Mucosa of rectum (tissue), 2 donors: Measurements from ENCODE around the gene RNF224.

Experiments
- H3K27ac ChIP-seq, 2 donors: one replicate each; pipeline ENCODE4 v1.7.0; 2013; ENCODE audit warnings: inconsistent platforms in 2 of 2, low read depth in 2 of 2, low read length in 2 of 2
- H3K27me3 ChIP-seq, 2 donors: one replicate each; pipeline ENCODE4 v1.7.0; 2013; ENCODE audit warnings: low read length in 2 of 2; ENCODE audit not compliant: control insufficient read depth in 2 of 2, insufficient read depth in 2 of 2
- H3K36me3 ChIP-seq, 2 donors: one replicate each; pipeline ENCODE4 v1.7.0; 2013; ENCODE audit warnings: low read length in 2 of 2; ENCODE audit not compliant: control insufficient read depth in 2 of 2, insufficient read depth in 2 of 2
- H3K4me1 ChIP-seq, 2 donors: one replicate each; pipeline ENCODE4 v1.7.0; 2013; ENCODE audit warnings: low read length in 2 of 2, mild to moderate bottlenecking in 1 of 2; ENCODE audit not compliant: control insufficient read depth in 2 of 2, insufficient read depth in 2 of 2
- H3K4me3 ChIP-seq, 2 donors: one replicate each; pipeline ENCODE4 v1.7.0; 2013; ENCODE audit warnings: low read length in 2 of 2
- H3K9ac ChIP-seq, 2 donors: one replicate each; pipeline ENCODE4 v1.7.0; 2013; ENCODE audit warnings: low read length in 2 of 2, low read depth in 1 of 2, mild to moderate bottlenecking in 1 of 2
- H3K9me3 ChIP-seq, 2 donors: one replicate each; pipeline ENCODE4 v1.7.0; 2013; ENCODE audit warnings: low read length in 2 of 2; ENCODE audit not compliant: control insufficient read depth in 2 of 2
- donor health status: healthy.
- donor health status: Normal muscosa, but diverticular disease.

Gene RNF224

DNA sequence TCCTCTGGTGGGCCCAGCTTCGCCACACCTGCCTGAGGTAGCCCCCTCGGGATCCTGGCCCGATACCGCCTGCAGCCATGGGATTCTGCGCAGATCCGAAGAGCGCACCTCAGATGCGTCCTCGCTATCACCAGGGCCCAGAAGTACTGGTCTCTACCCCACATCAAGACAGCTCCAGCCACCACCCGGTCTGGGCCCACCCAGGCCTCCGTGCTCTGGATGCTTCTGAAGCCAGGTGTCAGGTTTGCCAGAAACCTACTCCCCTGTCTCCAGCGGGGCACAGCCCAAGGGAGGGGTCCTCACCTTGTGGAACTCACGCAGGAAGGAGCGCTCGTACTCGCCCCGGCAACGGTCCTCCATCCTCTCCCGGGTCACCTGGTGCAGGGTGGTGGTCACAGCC is 41.4 kb upstream of the RNF224 start:
- Histone ChIP-seq H3K27ac (no peak overlapping the region), H3K9ac (no peak overlapping the region), H3K9me3 (no peaks in the 10 kb centered on the region), H3K27me3 (no peaks in the 10 kb centered on the region), H3K36me3 (peaks cover 49 to 52% of the 10 kb centered on the region in 2 donors), H3K4me1 (peaks cover 35 to 39% of the 10 kb centered on the region in 2 donors), H3K4me3 (no peak overlapping the region)

DNA sequence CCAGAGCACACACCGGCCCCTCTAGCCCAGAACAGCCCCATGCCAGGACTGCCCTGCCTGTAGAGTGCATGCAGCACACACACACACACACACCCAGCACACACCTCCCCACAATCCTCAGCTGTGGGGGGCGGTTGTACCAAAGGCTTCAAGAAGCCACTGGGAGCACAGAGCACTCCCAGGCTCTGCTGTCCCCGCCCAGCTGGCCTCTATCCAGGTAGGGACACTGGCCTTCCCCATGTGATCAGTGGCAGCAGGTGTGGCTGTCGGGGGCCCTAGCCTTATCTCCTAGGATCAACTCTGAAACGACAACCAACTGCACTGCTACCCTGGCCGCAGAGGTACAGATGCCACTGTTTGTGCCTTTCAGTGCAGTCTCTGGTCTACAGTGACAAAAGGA is 40.9 kb upstream of the RNF224 start:
- H3K27me3 ChIP-seq = no peaks in the 10 kb centered on the region
- no peak overlapping the region for H3K9ac ChIP-seq
- peaks cover 50 to 52% of the 10 kb centered on the region in 2 donors for H3K36me3 ChIP-seq
- peak overlapping the region in 1 of 2 donors; percentile 97 for H3K4me3 ChIP-seq
- no peak overlapping the region for H3K27ac ChIP-seq
- H3K4me1 ChIP-seq = peaks cover 38 to 41% of the 10 kb centered on the region in 2 donors
- no peaks in the 10 kb centered on the region for H3K9me3 ChIP-seq

DNA sequence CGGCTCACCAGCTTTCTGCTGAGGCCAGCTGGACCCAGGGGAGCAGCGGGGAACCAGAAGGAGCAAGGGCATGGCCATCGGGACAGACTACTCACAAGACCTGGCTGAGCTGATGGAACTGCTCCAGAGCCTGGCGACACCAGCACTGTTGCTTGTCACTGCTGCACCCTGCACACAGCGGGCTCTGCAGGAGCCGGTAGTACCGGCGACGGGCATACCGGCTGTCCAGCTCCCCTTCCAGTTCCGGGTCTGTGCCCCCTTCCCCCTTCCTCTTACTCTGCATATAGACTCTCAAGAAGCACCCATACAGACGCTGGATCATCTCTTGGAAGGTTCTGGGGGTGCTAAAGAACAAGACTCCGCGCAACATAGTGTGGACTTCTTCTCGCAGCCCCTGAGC is 39.9 kb upstream of the RNF224 start:
- Histone ChIP-seq H3K9ac (peak overlapping the region in 1 of 2 donors; percentile 86), H3K4me1 (peaks cover 38 to 41% of the 10 kb centered on the region in 2 donors), H3K36me3 (peaks cover 54 to 60% of the 10 kb centered on the region in 2 donors), H3K27me3 (no peaks in the 10 kb centered on the region), H3K9me3 (no peaks in the 10 kb centered on the region), H3K4me3 (peak overlapping the region; percentile 84 to 97), H3K27ac (no peak overlapping the region)

DNA sequence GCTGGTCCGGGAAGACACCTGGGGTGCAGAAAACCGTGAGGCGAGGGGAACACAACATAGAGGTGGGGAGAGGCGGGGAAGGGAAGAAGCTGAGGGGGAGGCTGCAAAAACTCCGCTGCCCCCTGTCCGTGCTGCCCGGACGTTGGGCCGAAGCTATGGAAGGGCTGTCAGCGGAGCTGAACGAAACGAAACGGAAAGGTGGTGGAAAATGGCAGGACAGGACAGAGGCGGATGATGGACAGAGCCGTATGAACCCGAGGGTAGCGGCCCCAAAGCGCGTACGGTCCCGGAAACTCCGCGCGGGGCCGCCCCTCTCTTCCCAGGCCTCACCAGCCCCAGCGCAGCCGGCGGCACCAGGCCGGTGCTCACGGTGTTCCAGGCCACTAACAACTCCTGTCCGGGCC is 39.2 kb upstream of the RNF224 start:
- peak overlapping the region; percentile 86 to 91 for H3K9ac ChIP-seq
- peak overlapping the region; percentile 94 to 97 for H3K27ac ChIP-seq
- no peaks in the 10 kb centered on the region for H3K27me3 ChIP-seq
- H3K4me1 ChIP-seq = peaks cover 41% of the 10 kb centered on the region in 2 donors
- peak overlapping the region; percentile 84 to 97 for H3K4me3 ChIP-seq
- H3K9me3 ChIP-seq = no peaks in the 10 kb centered on the region
- H3K36me3 ChIP-seq = peaks cover 48 to 56% of the 10 kb centered on the region in 2 donors

DNA sequence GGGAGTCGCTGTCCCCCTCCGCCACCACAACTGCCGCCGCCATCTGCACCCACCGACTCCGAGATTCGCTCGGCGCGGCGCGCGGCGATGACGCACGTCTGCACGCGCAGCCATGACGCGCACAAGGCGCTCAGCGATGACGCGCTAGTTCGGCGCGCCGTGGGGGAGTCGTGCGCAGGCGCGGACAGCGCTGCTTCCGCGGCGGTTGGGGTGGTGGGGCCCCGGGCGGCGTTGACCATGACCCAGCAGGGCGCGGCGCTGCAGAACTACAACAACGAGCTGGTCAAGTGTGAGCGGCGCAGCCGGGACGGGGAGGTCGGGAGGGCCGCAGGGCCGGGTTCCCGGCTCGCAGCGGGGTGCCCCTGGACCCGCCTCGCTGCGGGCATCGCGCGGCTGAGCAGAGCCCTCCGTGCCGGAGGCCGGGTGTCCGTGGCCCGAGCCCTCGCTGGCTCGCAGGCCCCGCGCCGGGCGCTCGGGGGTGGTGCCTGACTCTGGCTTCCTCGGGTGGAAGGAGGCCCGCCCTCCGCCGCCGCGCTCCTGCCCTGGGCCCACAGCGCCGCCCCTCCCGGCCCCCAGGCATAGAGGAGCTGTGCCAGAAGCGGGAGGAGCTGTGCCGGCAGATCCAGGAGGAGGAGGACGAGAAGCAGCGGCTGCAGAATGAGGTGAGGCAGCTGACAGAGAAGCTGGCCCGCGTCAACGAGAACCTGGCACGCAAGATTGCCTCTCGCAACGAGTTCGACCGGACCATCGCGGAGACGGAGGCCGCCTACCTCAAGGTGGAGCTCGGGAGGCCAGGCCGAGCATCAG is 38.6 kb upstream of the RNF224 start, which contains the start of the genes ANAPC2 and SSNA1:
ANAPC2 (minus strand) TSS at position 71 of the 807 bp plus-strand sequence; CDS start at position 43, 28 bp downstream.
SSNA1 (plus strand) TSS at position 187 of the 807 bp plus-strand sequence; CDS start at position 238, 51 bp downstream.
- peaks cover 44 to 51% of the 10 kb centered on the region in 2 donors for H3K36me3 ChIP-seq
- H3K27ac ChIP-seq = peak within 1 kb of the TSS; percentile 94 to 97
- peaks cover 41% of the 10 kb centered on the region in 2 donors for H3K4me1 ChIP-seq
- H3K27me3 ChIP-seq = no peaks in the 10 kb centered on the region
- no peaks in the 10 kb centered on the region for H3K9me3 ChIP-seq
- H3K4me3 ChIP-seq = peak within 1 kb of the TSS; percentile 84 to 97
- peak within 1 kb of the TSS; percentile 86 to 91 for H3K9ac ChIP-seq

DNA sequence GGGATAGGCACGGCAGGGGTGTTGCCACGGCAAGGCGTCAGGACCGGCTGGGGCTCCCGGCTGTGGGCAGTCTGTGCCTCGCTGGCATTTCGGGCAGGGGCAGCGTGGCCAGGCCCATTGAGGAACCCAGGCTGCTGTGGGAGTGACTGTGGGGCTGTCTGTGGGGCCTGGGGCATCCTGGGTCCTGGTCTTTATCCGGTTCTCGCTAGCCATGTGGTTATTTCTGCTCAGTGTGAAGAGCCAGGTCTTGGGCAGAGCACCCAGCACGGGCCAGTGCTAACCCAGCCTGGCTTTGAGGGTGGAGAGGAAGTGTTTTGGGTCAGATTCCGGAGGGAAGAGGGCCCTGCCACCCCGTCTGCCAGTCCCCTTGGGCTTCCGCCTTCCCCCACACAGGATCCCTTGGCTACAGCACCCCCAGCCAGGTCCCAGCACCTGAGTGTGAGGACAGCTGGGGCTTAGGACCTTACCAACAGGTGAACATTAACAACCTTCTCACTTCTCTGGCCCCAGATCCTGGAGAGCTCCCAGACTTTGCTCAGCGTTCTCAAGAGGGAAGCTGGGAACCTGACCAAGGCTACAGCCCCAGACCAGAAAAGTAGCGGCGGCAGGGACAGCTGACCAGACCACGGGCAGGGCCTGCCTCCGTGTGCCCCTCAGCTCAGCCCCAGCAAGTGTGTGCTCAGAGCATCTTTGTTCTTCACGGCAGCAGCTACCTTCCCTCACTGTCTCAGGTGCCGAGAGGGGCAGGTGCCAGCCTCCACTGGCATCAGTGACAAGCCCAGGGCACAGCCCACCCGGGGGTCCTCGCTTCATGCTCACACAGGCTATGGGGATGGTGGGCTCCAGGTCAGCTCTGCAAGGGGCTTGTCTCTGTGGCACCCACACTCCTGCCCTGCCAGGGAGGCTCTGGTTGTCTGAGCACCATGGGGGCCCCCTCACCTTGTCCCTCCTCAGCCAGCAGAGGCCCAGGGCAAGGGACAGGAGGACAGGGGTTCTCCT is 37.7 kb upstream of the RNF224 start:
- H3K36me3 ChIP-seq = peaks cover 38 to 44% of the 10 kb centered on the region in 2 donors

DNA sequence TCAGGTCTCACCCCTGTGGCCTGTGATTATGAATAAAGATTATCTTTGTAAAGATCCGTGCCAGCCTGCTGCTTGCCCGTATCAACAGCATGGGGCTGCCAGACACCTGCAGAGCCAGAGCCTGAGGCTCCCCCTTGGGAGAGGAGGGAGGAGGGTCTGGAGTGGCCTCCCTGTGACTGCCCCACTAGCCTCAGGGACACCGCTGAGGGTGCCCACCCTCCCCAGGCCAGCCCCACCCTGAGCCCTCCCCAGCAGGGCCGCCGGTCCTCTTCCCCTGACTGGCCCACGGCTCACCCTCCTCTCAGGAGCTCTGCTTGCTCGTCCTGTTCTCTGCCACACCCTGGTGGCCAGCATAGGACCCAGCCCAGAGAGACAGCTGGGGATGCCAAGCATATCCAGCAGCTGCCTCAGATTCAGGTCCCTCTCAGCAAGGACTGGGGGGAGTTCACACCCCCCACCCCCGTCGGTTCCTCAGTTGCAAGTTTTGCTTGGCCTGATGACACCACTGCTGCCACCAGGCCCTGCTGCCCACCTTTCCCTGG is 36.9 kb upstream of the RNF224 start:
- Histone ChIP-seq H3K4me3 (peak overlapping the region; percentile 84 to 97), H3K27ac (peak overlapping the region; percentile 52 to 94), H3K4me1 (peaks cover 54 to 56% of the 10 kb centered on the region in 2 donors), H3K9me3 (no peaks in the 10 kb centered on the region), H3K36me3 (peaks cover 34 to 42% of the 10 kb centered on the region in 2 donors), H3K9ac (peak overlapping the region; percentile 86 to 88), H3K27me3 (no peaks in the 10 kb centered on the region)

More for the DNA sequence above, 37.7 kb upstream of the RNF224 start:
- peak overlapping the region; percentile 94 to 97 for H3K27ac ChIP-seq
- H3K27me3 ChIP-seq = no peaks in the 10 kb centered on the region
- H3K9ac ChIP-seq = peak overlapping the region; percentile 86 to 88
- H3K4me3 ChIP-seq = peak overlapping the region; percentile 84 to 97
- peaks cover 47 to 48% of the 10 kb centered on the region in 2 donors for H3K4me1 ChIP-seq
- H3K9me3 ChIP-seq = no peaks in the 10 kb centered on the region

DNA sequence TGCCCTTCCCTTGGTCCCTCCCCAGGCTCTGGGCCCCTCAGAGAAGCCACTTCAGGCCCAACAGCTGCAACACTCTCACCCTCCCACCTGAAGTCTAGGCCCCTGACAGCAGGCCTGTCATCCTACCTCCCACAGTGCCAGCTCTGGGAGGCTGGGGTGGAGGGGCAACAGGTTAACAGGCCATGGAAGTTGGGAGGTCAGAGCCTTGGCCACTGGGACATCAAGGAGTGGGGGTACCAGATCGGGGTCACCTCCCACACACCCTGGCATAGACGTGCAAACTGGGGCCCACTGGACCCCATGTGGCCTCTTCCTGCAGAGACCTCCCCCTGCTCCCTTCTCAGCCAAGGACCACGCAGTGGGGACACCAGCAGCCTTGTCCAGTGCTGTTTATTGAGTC is 36.1 kb upstream of the RNF224 start:
- Histone ChIP-seq H3K4me3 (no peak overlapping the region), H3K36me3 (peaks cover 28 to 33% of the 10 kb centered on the region in 2 donors), H3K27ac (no peak overlapping the region), H3K27me3 (no peaks in the 10 kb centered on the region), H3K9ac (no peak overlapping the region), H3K4me1 (peaks cover 57 to 64% of the 10 kb centered on the region in 2 donors), H3K9me3 (no peaks in the 10 kb centered on the region)

DNA sequence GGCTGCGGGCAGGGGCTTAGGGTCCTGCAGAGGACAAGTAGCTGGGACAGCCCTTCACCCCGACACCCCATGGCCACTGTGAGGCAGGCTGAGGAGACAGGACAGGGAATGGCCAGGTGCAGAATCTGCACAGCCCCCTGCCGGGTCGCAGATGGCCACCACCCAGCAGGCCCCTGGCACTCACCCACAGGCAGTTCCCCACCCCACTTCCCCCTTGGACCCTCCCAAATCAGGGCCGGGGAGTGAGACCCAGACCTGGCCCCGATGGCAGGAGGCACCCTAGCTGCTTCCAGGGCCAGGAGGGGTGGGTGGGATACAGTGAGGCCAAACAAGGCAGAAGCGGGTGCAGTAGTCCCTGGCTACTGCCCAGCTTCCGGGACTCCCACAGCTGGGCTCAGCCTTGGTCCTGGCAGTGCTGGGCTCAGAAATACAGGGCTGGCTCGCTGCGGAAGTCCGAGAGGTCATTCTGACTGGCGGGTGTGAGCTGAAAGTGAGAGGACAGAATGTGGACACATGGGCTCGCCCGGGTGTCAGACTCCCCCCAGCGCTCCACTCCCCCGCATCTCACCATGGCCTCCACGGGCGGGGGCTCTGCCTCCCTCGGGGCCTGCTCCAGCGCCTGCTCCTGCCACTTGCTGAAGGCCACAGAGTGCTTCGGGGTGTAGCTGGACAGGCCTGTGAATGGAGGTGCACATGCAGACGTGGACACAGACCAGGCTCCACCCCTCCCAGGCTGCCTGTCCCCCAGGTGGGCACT is 35.4 kb upstream of the RNF224 start:
- Histone ChIP-seq H3K4me3 (no peak overlapping the region), H3K4me1 (peaks cover 57 to 65% of the 10 kb centered on the region in 2 donors), H3K27me3 (no peaks in the 10 kb centered on the region), H3K9me3 (no peaks in the 10 kb centered on the region), H3K27ac (no peak overlapping the region), H3K36me3 (peaks cover 27 to 31% of the 10 kb centered on the region in 2 donors), H3K9ac (no peak overlapping the region)
